H1 (cell line): ENCODE measurements around the gene NUP210L. TPM values are rescaled to one million over a fixed set of nuclear protein-coding genes. Genes with fewer than 3 reads are reported as not detected.

Experiments used
- CTCF ChIA-PET: fragments of 300-600 bp; sonication (Branson Sonifier 250); formaldehyde crosslinking; loops from one replicate; lab custom pipeline; 2021; ENCODE audit not compliant: partially characterized antibody; lab: Charles Lee
- POLR2A ChIA-PET: fragments of 300-600 bp; sonication (Branson Sonifier 250); formaldehyde crosslinking; loops from one replicate; lab custom pipeline; 2021; ENCODE audit warnings: inconsistent platforms; ENCODE audit not compliant: partially characterized antibody; lab: Charles Lee
- DNase-seq, 2 experiments: peaks; one replicate each; pipeline versions ENCODE4 v3.0.0 to v3.0.0-alpha.2; 2010 to 2022; ENCODE audit warnings: low spot score in 2 of 2, low read depth in 1 of 2, mixed read lengths in 1 of 2
- FAIRE-seq: peaks from 2 replicates; lab custom pipeline; 2011; peaks lifted over from hg19 to GRCh38; lab: Jason Lieb, UNC
- H2AFZ ChIP-seq: 2 replicates; pipeline ENCODE4 v1.8.1; 2012; ENCODE audit warnings: low read length, inconsistent platforms
- H2AK5ac ChIP-seq: 2 replicates; pipeline ENCODE4 v1.6.1; 2013; ENCODE audit warnings: low read depth, low read length
- H2BK120ac ChIP-seq: replicated peaks from 2 replicates; pipeline ENCODE3; 2013; ENCODE audit warnings: low read depth, low read length, inconsistent platforms
- H2BK12ac ChIP-seq: 2 replicates; pipeline ENCODE4 v1.6.1; 2013; ENCODE audit warnings: low read depth, low read length
- H2BK15ac ChIP-seq: 2 replicates; pipeline ENCODE4 v1.6.1; 2013; ENCODE audit warnings: low read length
- H2BK20ac ChIP-seq: 2 replicates; pipeline ENCODE4 v1.6.1; 2013; ENCODE audit warnings: low read length
- H2BK5ac ChIP-seq: 2 replicates; pipeline ENCODE4 v1.6.1; 2013; ENCODE audit warnings: low read depth, low read length
- H3K14ac ChIP-seq: 2 replicates; pipeline ENCODE4 v1.6.1; 2013; ENCODE audit warnings: inconsistent platforms; ENCODE audit not compliant: insufficient read length
- H3K18ac ChIP-seq: 2 replicates; pipeline ENCODE4 v1.6.1; 2013; ENCODE audit warnings: low read length; ENCODE audit errors: extremely low read depth
- H3K23ac ChIP-seq: 2 replicates; pipeline ENCODE4 v1.6.1; 2013; ENCODE audit warnings: inconsistent platforms; ENCODE audit not compliant: insufficient read length
- H3K23me2 ChIP-seq: 2 replicates; pipeline ENCODE4 v1.6.1; 2013; ENCODE audit warnings: low read depth, low read length
- H3K27ac ChIP-seq: 2 replicates; pipeline ENCODE4 v1.6.1; 2011; ENCODE audit warnings: low read depth, low read length, inconsistent platforms
- H3K27me3 ChIP-seq, 4 experiments: replicated peaks in 1 of 4; 1 replicate in 1 of 4; 2 replicates in 3 of 4; pipeline versions ENCODE4 v1.6.1 to v1.8.1; 2011 to 2013; ENCODE audit warnings: low read length in 3 of 4, mild to moderate bottlenecking in 3 of 4, inconsistent platforms in 2 of 4, mixed read lengths in 2 of 4, moderate library complexity in 1 of 4; ENCODE audit not compliant: control insufficient read depth in 3 of 4, insufficient read depth in 3 of 4; ENCODE audit errors: extremely low read depth in 1 of 4
- H3K36me3 ChIP-seq, 4 experiments: 2 replicates each; pipeline versions ENCODE4 v1.6.1 to v1.8.1; 2011 to 2013; ENCODE audit warnings: mild to moderate bottlenecking in 4 of 4, low read length in 3 of 4, moderate library complexity in 2 of 4, control low read depth in 1 of 4, inconsistent platforms in 1 of 4; ENCODE audit not compliant: insufficient read depth in 4 of 4, control insufficient read depth in 2 of 4
- H3K4ac ChIP-seq: replicated peaks from 2 replicates; pipeline ENCODE3; 2013; ENCODE audit warnings: low read length, low read depth, mixed read lengths, inconsistent platforms; ENCODE audit not compliant: insufficient read length
- H3K4me1 ChIP-seq, 4 experiments: replicated peaks in 1 of 4; 1 replicate in 1 of 4; 2 replicates in 3 of 4; pipeline versions ENCODE4 v1.6.1 to v1.8.1; 2011 to 2013; ENCODE audit warnings: low read length in 3 of 4, inconsistent platforms in 2 of 4, mixed read lengths in 1 of 4; ENCODE audit not compliant: insufficient read depth in 4 of 4, control insufficient read depth in 3 of 4
- H3K4me2 ChIP-seq, 2 experiments: 2 replicates each; pipeline versions ENCODE4 v1.6.1 to v1.8.1; 2011 to 2013; ENCODE audit warnings: low read depth in 2 of 2, low read length in 2 of 2, control low read depth in 1 of 2, inconsistent platforms in 1 of 2, mild to moderate bottlenecking in 1 of 2; ENCODE audit not compliant: insufficient read depth in 1 of 2
- H3K4me3 ChIP-seq, 4 experiments: fragments of 200-600, 300-600 bp in 1 of 4; sonication (generic), shearing (Covaris generic), sonication (Bioruptor Twin) in 1 of 4; 2 replicates each; pipeline versions ENCODE4 v1.5.1 to v1.8.1; 2011 to 2016; ENCODE audit warnings: low read length in 4 of 4, low read depth in 3 of 4, control low read depth in 2 of 4, inconsistent platforms in 2 of 4, mild to moderate bottlenecking in 2 of 4, mixed read lengths in 1 of 4, moderate library complexity in 1 of 4; ENCODE audit not compliant: insufficient read depth in 2 of 4; ENCODE audit errors: extremely low read depth in 1 of 4
- H3K56ac ChIP-seq: replicated peaks from 2 replicates; pipeline ENCODE3; 2013; ENCODE audit warnings: low read depth, mild to moderate bottlenecking, mixed read lengths, low read length, inconsistent platforms; ENCODE audit not compliant: insufficient read length
- H3K79me1 ChIP-seq: 2 replicates; pipeline ENCODE4 v1.6.1; 2013; ENCODE audit warnings: low read depth, low read length, control low read depth
- H3K79me2 ChIP-seq, 2 experiments: 2 replicates each; pipeline versions ENCODE4 v1.6.1 to v1.8.1; 2012 to 2013; ENCODE audit warnings: low read length in 2 of 2, mild to moderate bottlenecking in 2 of 2, inconsistent platforms in 1 of 2; ENCODE audit not compliant: insufficient read depth in 2 of 2, control insufficient read depth in 1 of 2
- H3K9ac ChIP-seq, 4 experiments: replicated peaks in 1 of 4; 1 replicate in 1 of 4; 2 replicates in 3 of 4; pipeline versions ENCODE4 v1.6.1 to v1.8.1; 2011 to 2013; ENCODE audit warnings: low read depth in 3 of 4, low read length in 3 of 4, control low read depth in 2 of 4, mild to moderate bottlenecking in 2 of 4, moderate library complexity in 2 of 4, inconsistent platforms in 1 of 4; ENCODE audit errors: extremely low read depth in 1 of 4
- H3K9me3 ChIP-seq, 2 experiments: 2 replicates each; pipeline versions ENCODE4 v1.6.1 to v1.8.1; 2012 to 2013; ENCODE audit warnings: mild to moderate bottlenecking in 2 of 2, moderate library complexity in 2 of 2, control low read depth in 1 of 2, inconsistent platforms in 1 of 2, low read depth in 1 of 2, low read length in 1 of 2, mixed read lengths in 1 of 2; ENCODE audit not compliant: insufficient read depth in 2 of 2
- H4K20me1 ChIP-seq, 2 experiments: replicated peaks in 1 of 2; 2 replicates each; pipeline versions ENCODE3 to v1.8.1; 2011 to 2013; ENCODE audit warnings: inconsistent platforms in 2 of 2, low read length in 2 of 2, mild to moderate bottlenecking in 1 of 2; ENCODE audit not compliant: insufficient read depth in 2 of 2, control insufficient read depth in 1 of 2
- H4K5ac ChIP-seq: 2 replicates; pipeline ENCODE4 v1.6.1; 2013; ENCODE audit warnings: low read length, low read depth, mixed read lengths, inconsistent platforms; ENCODE audit not compliant: insufficient read length
- H4K8ac ChIP-seq: 2 replicates; pipeline ENCODE4 v1.8.0; 2013; ENCODE audit warnings: mild to moderate bottlenecking, moderate library complexity, low read length, inconsistent platforms; ENCODE audit not compliant: insufficient read depth; ENCODE audit errors: extremely low read depth
- H4K91ac ChIP-seq: replicated peaks from 2 replicates; pipeline ENCODE3; 2013; ENCODE audit warnings: low read length, mixed read lengths, inconsistent platforms; ENCODE audit not compliant: insufficient read length
- ATF2 ChIP-seq: IDR thresholded peaks from 2 replicates; pipeline ENCODE4 v1.6.1; 2012; ENCODE audit warnings: low read length, inconsistent platforms
- CBX8 ChIP-seq: fragments of 300-800, 300-1000 bp; sonication (generic); IDR thresholded peaks from 2 replicates; pipeline ENCODE4 v1.7.1; 2016; ENCODE audit warnings: low read depth, low read length, borderline replicate concordance
- CHD2 ChIP-seq: IDR thresholded peaks from 2 replicates; pipeline ENCODE4 v1.6.1; 2012; ENCODE audit warnings: low read length, improper control_type of control experiment
- CTBP2 ChIP-seq: IDR thresholded peaks from 2 replicates; pipeline ENCODE4 v1.7.0; 2011; ENCODE audit warnings: borderline replicate concordance, mild to moderate bottlenecking, moderate library complexity, mixed read lengths, low read length; ENCODE audit not compliant: insufficient read depth, insufficient read length
- GTF2F1 ChIP-seq: IDR thresholded peaks from 2 replicates; pipeline ENCODE4 v1.6.1; 2012; ENCODE audit warnings: low read depth, low read length, improper control_type of control experiment, borderline replicate concordance
- HDAC2 ChIP-seq, 2 experiments: fragments of 300-600 bp in 1 of 2; sonication (generic) in 1 of 2; IDR thresholded peaks; 2 replicates each; pipeline ENCODE4 v1.6.1; 2011 to 2012; ENCODE audit warnings: low read depth in 2 of 2, low read length in 2 of 2, mild to moderate bottlenecking in 2 of 2, moderate library complexity in 2 of 2, borderline replicate concordance in 1 of 2, inconsistent platforms in 1 of 2
- KDM4A ChIP-seq: IDR thresholded peaks from one replicate; pipeline ENCODE4 v1.7.1; 2012; ENCODE audit warnings: low read depth, mild to moderate bottlenecking, moderate library complexity, low read length, inconsistent platforms; ENCODE audit not compliant: severe bottlenecking
- NANOG ChIP-seq: IDR thresholded peaks from 2 replicates; pipeline ENCODE4 v1.6.1; 2011; ENCODE audit warnings: low read length, low read depth, mild to moderate bottlenecking, inconsistent platforms; ENCODE audit not compliant: insufficient read depth, poor library complexity, severe bottlenecking
- RFX5 ChIP-seq: IDR thresholded peaks from 2 replicates; pipeline ENCODE4 v1.6.1; 2011; ENCODE audit warnings: low read depth, low read length, improper control_type of control experiment, borderline replicate concordance
- RNF2 ChIP-seq: fragments of 200-900, 300-1000 bp; sonication (generic); IDR thresholded peaks from 2 replicates; pipeline ENCODE4 v1.7.1; 2016; ENCODE audit warnings: borderline replicate concordance, low read depth, mild to moderate bottlenecking, antibody characterized with exemption, low read length; ENCODE audit not compliant: poor library complexity, severe bottlenecking; ENCODE audit errors: missing control alignments
- SUZ12 ChIP-seq: fragments of 200-600 bp; sonication (generic); IDR thresholded peaks from 2 replicates; pipeline ENCODE4 v1.6.1; 2012; ENCODE audit warnings: mild to moderate bottlenecking, inconsistent platforms, low read length, moderate library complexity, mixed read lengths
- whole genome bisulfite sequencing, 2 experiments: shearing (Covaris generic) in 1 of 2; methylation state at CpG; one replicate each; pipeline versions ENCODE4 v1.1.6 to v1.1.7; 2013 to 2015; ENCODE audit warnings: low lambda C conversion rate in 2 of 2, mixed read lengths in 2 of 2, inconsistent platforms in 1 of 2, low coverage in 1 of 2, missing lambda C conversion rate in 1 of 2; ENCODE audit not compliant: insufficient replicate concordance in 2 of 2, insufficient coverage in 1 of 2, insufficient read length in 1 of 2; ENCODE audit errors: extremely low coverage in 1 of 2, missing lambda C conversion rate in 1 of 2; 5-methylcytosine and 5-hydroxymethylcytosine counted together
- polyA plus RNA-seq, 7 experiments: library from polyadenylated mRNA; depleted of rRNA in 3 of 7; stranded (reverse) in 5 of 7; unstranded in 2 of 7; fragments of >200 nt in 5 of 7; fragments of 200-250 nt in 2 of 7; gene quantifications; 1 replicate in 5 of 7; 2 replicates in 1 of 7; 4 replicates in 1 of 7; pipeline versions ENCODE4 v1.2.1 to v1.2.3, GENCODE V29; 2011 to 2013; ENCODE audit warnings: missing spikeins in 2 of 7, mixed read lengths in 2 of 7
- total RNA-seq: library from RNA; stranded (reverse); fragmentation: NEBNext Ultra II Directional; extraction: Animal tissue kit (Norgen Biotek cat#: 25700); gene quantifications from 2 replicates; pipeline ENCODE4 v1.2.1, GENCODE V29; 2021

The NUP210L gene
- total and polyA plus RNA-seq, 2 of the 8 experiments (the other 6 are each of a cell fraction or from before 2014, with no cell fraction given), result not detected

- Histone ChIP-seq H3K27ac (no peak overlapping the region), H3K4ac (no peak overlapping the region), H3K27me3 (no peaks in the 10 kb centered on the region), H3K4me1 (no peaks in the 10 kb centered on the region), H3K4me3 (no peak overlapping the region), H2BK12ac (no peak overlapping the region), H3K23me2 (no peaks in the 10 kb centered on the region), H3K36me3 (no peaks in the 10 kb centered on the region), H2BK20ac (no peak overlapping the region), H2BK15ac (no peak overlapping the region), H4K8ac (no peak overlapping the region), H2BK5ac (no peak overlapping the region), H3K14ac (no peak overlapping the region), H3K9ac (no peak overlapping the region), H3K9me3 (no peaks in the 10 kb centered on the region), H2AK5ac (no peak overlapping the region), H4K5ac (no peak overlapping the region), H2AFZ (no peak overlapping the region), H3K79me2 (no peaks in the 10 kb centered on the region), H3K18ac (no peak overlapping the region), H4K20me1 (no peaks in the 10 kb centered on the region), H3K56ac (no peak overlapping the region), H4K91ac (no peak overlapping the region), H3K23ac (no peak overlapping the region), H2BK120ac (no peak overlapping the region), H3K4me2 (no peak overlapping the region), H3K79me1 (no peaks in the 10 kb centered on the region)
- no peak for DNase-seq
- POLR2A ChIA-PET, result interaction anchor here (1.0 to 5.3 kb wide), 4 partner anchors 8 to 29 kb away, joined by 3 to 40 read pairs (median 5); partner anchors contain the start of gene RPS27
- FAIRE-seq, result no peak
- 92% methylated on average over 4 of the region's 4 CpGs; no CpG with 5 or more reads in 1 of the 2 experiments for WGBS, 2 experiments
- TF ChIP-seq SUZ12 (no peak), ATF2 (no peak), RNF2 (no peak), HDAC2 (IDR thresholded peaks at IDR 0.05; ENCODE audit: borderline replicate concordance in 1 of 2, low read depth in 2 of 2, low read length in 2 of 2) (no peak), NANOG (no peak), RFX5 (no peak), CHD2 (no peak), GTF2F1 (no peak), CBX8 (no peak), CTBP2 (no peak), KDM4A (no peak)
- CTCF ChIA-PET, result interaction anchor here (0.6 kb wide), 1 partner anchor 213 kb away, joined by 3 read pairs; no protein-coding TSS in a partner anchor
These were observed 135.6 kb downstream of the NUP210L start for GRCh38 chr1:154019269-154019668.
